Omental fat pad (tissue), 4 donors: Measurements from ENCODE around the gene REM2. TPM values are rescaled to one million over a fixed set of nuclear protein-coding genes. Genes with fewer than 3 reads are reported as not detected.

Experiments used
- ATAC-seq: fragments of 150-250 bp; one replicate; pipeline ENCODE4 v1.9.1; 2016; ENCODE audit warnings: mild to moderate bottlenecking, moderate library complexity; ENCODE audit not compliant: low FRiP score
- DNase-seq: peaks from one replicate; pipeline ENCODE4 v3.0.0-alpha.2; 2019; ENCODE audit warnings: low spot score
- CTCF ChIP-seq, 3 donors: fragments of 450-650 bp; IDR thresholded peaks; one replicate each; pipeline ENCODE4 v1.5.1; 2016 to 2017; ENCODE audit warnings: antibody characterized with exemption in 3 of 3, mild to moderate bottlenecking in 3 of 3, moderate library complexity in 2 of 3
- total RNA-seq, 4 donors: library from RNA; depleted of rRNA; stranded (reverse); fragments of >200 nt; gene quantifications; one replicate each; pipeline ENCODE4 v1.1.0, GENCODE V29; 2016

Gene REM2
- total RNA-seq, 4 donors from 2014 or later = 0.24 to 3.3 (median 1.0) TPM

GRCh38 chr14:22895402-22895801, 12.4 kb downstream of the REM2 start:
- no peak for TF ChIP-seq CTCF (IDR thresholded peaks at IDR 0.05)
- no peak for DNase-seq
- ATAC-seq = no peak

GRCh38 chr14:22896356-22896755, 13.3 kb downstream of the REM2 start:
- no peak for TF ChIP-seq CTCF (IDR thresholded peaks at IDR 0.05)
- DNase-seq (no peak), ATAC-seq (no peak)

GRCh38 chr14:22896760-22897159, 13.7 kb downstream of the REM2 start:
- no peak for TF ChIP-seq CTCF (IDR thresholded peaks at IDR 0.05)
- ATAC-seq = no peak

GRCh38 chr14:22897357-22897756, 14.3 kb downstream of the REM2 start:
- ATAC-seq (no peak), DNase-seq (no peak)
- TF ChIP-seq CTCF (IDR thresholded peaks at IDR 0.05) = no peak

More at GRCh38 chr14:22896760-22897159, 13.7 kb downstream of the REM2 start:
- no peak for DNase-seq

GRCh38 chr14:22898302-22899090, 15.5 kb downstream of the REM2 start:
- ATAC-seq (peak; percentile 53), DNase-seq (no peak)
- no peak for TF ChIP-seq CTCF (IDR thresholded peaks at IDR 0.05)

GRCh38 chr14:22900081-22900799, 17.2 kb downstream of the REM2 start:
- TF ChIP-seq CTCF (IDR thresholded peaks at IDR 0.05) = peak in 1 of 3 donors; percentile 32
- DNase-seq = no peak

More at GRCh38 chr14:22900081-22900799, 17.2 kb downstream of the REM2 start:
- peak; percentile 56 for ATAC-seq
